Activated T-helper 1 cell treated with anti-CD3 and anti-CD28 coated beads, Interleukin-12 subunit alpha, Interleukin-12 subunit beta, Interleukin-2, Interleukin-4 antibody, amounts not matched to agents 30 ng/mL and 10 ng/mL and 1 ng/mL, durations not matched to agents 14 hours and 24 hours and 36 hours (primary cell): ENCODE results near the gene RAPGEF3. TPM values are rescaled to one million over a fixed set of nuclear protein-coding genes. Genes with fewer than 3 reads are reported as not detected.

Experiments
- DNase-seq: peaks from one replicate; pipeline ENCODE4 v3.0.0; 2021; ENCODE audit warnings: low spot score
- H3K27ac Mint-ChIP-seq: one replicate; pipeline ENCODE4 v1.8.0; 2021; ENCODE audit warnings: mild to moderate bottlenecking, mixed read lengths
- H3K27me3 Mint-ChIP-seq: one replicate; pipeline ENCODE4 v1.8.0; 2022; ENCODE audit warnings: mild to moderate bottlenecking, moderate library complexity, mixed read lengths; ENCODE audit not compliant: insufficient read depth
- H3K36me3 Mint-ChIP-seq: one replicate; pipeline ENCODE4 v1.8.0; 2021; ENCODE audit warnings: low read depth, mixed read lengths
- H3K4me1 Mint-ChIP-seq: one replicate; pipeline ENCODE4 v1.8.0; 2021; ENCODE audit warnings: low read depth, mixed read lengths
- H3K4me3 Mint-ChIP-seq: one replicate; pipeline ENCODE4 v1.8.0; 2021; ENCODE audit warnings: mild to moderate bottlenecking, moderate library complexity, mixed read lengths
- H3K9me3 Mint-ChIP-seq: one replicate; pipeline ENCODE4 v1.8.0; 2021; ENCODE audit warnings: mixed read lengths
- intact Hi-C: fragments of 100-400 bp; cut with micrococcal nuclease; formaldehyde crosslinking; loops from one replicate; pipeline ENCODE4 v1.15.1; 2024
- total RNA-seq: library from RNA; stranded (reverse); gene quantifications from 2 replicates; pipeline ENCODE4 v1.2.3, GENCODE V29; 2022

The RAPGEF3 gene, protein sequence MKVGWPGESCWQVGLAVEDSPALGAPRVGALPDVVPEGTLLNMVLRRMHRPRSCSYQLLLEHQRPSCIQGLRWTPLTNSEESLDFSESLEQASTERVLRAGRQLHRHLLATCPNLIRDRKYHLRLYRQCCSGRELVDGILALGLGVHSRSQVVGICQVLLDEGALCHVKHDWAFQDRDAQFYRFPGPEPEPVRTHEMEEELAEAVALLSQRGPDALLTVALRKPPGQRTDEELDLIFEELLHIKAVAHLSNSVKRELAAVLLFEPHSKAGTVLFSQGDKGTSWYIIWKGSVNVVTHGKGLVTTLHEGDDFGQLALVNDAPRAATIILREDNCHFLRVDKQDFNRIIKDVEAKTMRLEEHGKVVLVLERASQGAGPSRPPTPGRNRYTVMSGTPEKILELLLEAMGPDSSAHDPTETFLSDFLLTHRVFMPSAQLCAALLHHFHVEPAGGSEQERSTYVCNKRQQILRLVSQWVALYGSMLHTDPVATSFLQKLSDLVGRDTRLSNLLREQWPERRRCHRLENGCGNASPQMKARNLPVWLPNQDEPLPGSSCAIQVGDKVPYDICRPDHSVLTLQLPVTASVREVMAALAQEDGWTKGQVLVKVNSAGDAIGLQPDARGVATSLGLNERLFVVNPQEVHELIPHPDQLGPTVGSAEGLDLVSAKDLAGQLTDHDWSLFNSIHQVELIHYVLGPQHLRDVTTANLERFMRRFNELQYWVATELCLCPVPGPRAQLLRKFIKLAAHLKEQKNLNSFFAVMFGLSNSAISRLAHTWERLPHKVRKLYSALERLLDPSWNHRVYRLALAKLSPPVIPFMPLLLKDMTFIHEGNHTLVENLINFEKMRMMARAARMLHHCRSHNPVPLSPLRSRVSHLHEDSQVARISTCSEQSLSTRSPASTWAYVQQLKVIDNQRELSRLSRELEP
- total RNA-seq, result 4.7 and 6.5 TPM in 2 replicates

DNA sequence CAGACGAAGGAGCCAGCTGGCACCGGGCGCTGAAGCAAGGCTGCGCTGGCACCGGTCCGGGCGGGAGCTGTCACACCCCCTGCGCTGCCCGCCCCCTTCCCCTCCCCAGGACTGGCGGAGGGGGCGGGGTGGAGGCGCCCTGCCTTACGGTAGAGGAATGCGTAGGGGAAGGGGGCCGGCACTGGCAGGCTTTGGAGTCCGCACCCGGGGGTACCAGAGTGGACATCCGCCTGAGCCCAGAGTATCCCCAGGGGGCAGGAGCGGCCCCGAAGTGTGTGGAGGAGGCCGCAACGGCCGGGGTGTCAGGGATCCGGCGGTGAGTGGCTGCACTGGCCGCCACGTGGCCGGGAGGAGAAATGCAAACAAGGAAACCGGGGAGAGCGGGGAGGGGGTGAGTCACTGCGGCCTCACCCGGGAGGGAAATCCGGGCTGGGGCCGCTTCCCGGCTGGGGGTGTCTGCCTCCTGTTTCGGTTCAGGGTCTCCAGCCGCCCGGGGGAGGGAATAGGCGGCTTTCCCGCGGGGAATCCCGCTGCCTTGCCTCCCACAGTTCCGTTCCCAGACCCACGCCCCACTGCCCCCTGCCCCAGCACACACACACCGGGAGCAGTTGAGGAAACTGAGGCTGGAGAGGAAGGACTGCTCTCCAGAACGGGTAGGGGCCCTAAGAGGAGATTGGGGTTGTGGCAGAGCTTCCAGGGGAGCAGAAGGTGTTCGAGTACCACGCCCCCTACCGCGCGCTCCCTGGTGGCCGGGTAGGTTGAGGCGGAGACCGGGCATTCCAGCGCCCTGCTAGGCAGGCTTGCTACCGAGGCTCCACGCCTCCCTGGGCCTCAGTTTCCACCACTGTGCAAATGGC lies at the start of gene RAPGEF3:
Gene RAPGEF3, minus strand, starts transcription at position 47 of the 857 bp plus-strand sequence. CDS start 324 bp downstream, outside the sequence.
- Mint-ChIP-seq H3K36me3 (no peaks in the 10 kb centered on the region), H3K4me1 (peaks cover 56% of the 10 kb centered on the region), H3K27me3 (peaks cover 4% of the 10 kb centered on the region), H3K9me3 (no peaks in the 10 kb centered on the region), H3K4me3 (peak within 1 kb of the TSS; percentile 75), H3K27ac (no peak within 1 kb of the TSS)
- intact Hi-C loops, result loop anchor here (1.0 to 10.0 kb wide), 7 partner anchors 8 to 724 kb away; partner anchors contain the start of genes RPAP3 and SLC48A1
- DNase-seq, result peak; percentile 58

DNA sequence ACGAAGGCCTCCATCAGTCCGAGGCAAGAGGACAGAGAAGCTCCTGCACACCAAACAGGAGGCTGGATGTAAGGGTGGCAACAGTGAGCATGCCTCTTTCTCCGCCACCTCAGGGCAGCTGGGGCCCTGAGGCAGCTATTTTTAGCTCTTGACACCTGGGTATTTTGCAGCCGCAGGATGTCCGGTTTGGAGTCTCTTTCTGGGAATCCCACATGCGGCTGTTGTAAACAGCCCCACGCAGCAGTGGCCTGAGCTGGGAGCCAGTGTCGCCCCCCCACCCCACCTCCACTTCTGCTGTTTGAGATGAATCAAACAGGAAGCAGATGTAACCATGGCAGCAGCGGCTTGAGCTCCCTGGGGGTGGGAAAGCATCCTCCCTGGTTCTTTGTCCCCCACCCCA lies 49.4 kb upstream of the RAPGEF3 start:
- peaks cover 62% of the 10 kb centered on the region for H3K36me3 Mint-ChIP-seq
- H3K9me3 Mint-ChIP-seq, result no peaks in the 10 kb centered on the region
- peaks cover 96% of the 10 kb centered on the region for H3K4me1 Mint-ChIP-seq
- H3K27me3 Mint-ChIP-seq, result no peaks in the 10 kb centered on the region
- peak; percentile 83 for DNase-seq
- H3K4me3 Mint-ChIP-seq, result peak overlapping the region; percentile 78
- H3K27ac Mint-ChIP-seq, result peak overlapping the region; percentile 98
- intact Hi-C loops, result loop anchor here (1.0 to 2.0 kb wide), 6 partner anchors 11 to 349 kb away; partner anchors contain the start of genes ASB8, HDAC7 and SLC48A1

- Mint-ChIP-seq H3K27ac (peak overlapping the region; percentile 98), H3K4me1 (peaks cover 98% of the 10 kb centered on the region), H3K27me3 (no peaks in the 10 kb centered on the region), H3K4me3 (peak overlapping the region; percentile 78), H3K9me3 (no peaks in the 10 kb centered on the region), H3K36me3 (peaks cover 63% of the 10 kb centered on the region)
- no peak for DNase-seq
- intact Hi-C loops, result loop anchor here (2.0 kb wide), 1 partner anchor 29 kb away; no protein-coding TSS in a partner anchor
Observed at GRCh38 chr12:47807338-47807737, 48.7 kb upstream of the RAPGEF3 start.

DNA sequence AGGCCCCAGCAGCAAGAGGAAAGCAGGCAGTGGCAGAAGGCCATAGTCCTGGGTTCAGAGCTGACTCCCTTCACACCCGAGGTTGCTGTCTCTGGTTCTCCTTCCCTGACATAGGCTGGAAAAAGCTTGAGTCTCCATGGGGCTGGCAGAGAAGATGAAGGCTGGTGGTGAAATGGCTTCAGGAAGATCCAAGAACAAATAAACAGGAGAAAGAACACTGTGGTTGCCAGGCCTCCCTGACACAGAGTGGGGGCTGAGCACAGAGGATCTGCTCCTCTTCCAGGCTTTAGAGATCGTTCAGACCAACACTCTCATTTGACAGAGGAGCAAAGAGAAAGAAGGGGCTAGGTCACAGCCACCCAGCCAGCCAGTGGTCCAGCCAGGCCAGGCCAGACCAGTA lies 46.7 kb upstream of the RAPGEF3 start:
- Mint-ChIP-seq H3K4me1 (peaks cover 96% of the 10 kb centered on the region), H3K36me3 (peaks cover 60% of the 10 kb centered on the region), H3K4me3 (peak overlapping the region; percentile 79), H3K27ac (peak overlapping the region; percentile 98), H3K9me3 (no peaks in the 10 kb centered on the region), H3K27me3 (no peaks in the 10 kb centered on the region)
- DNase-seq, result no peak
- intact Hi-C loops, result no loop called here

- H3K36me3 Mint-ChIP-seq, result peaks cover 59% of the 10 kb centered on the region
- peak overlapping the region; percentile 79 for H3K4me3 Mint-ChIP-seq
- peaks cover 95% of the 10 kb centered on the region for H3K4me1 Mint-ChIP-seq
- no peaks in the 10 kb centered on the region for H3K27me3 Mint-ChIP-seq
- intact Hi-C loops, result no loop called here
- no peaks in the 10 kb centered on the region for H3K9me3 Mint-ChIP-seq
- no peak for DNase-seq
- peak overlapping the region; percentile 98 for H3K27ac Mint-ChIP-seq
Observed at GRCh38 chr12:47804171-47804570, 45.5 kb upstream of the RAPGEF3 start.

- Mint-ChIP-seq H3K4me3 (peak overlapping the region; percentile 78), H3K4me1 (peaks cover 89% of the 10 kb centered on the region), H3K27ac (peak overlapping the region; percentile 98), H3K9me3 (no peaks in the 10 kb centered on the region), H3K27me3 (no peaks in the 10 kb centered on the region), H3K36me3 (peaks cover 61% of the 10 kb centered on the region)
- intact Hi-C loops, result loop anchor here (2.0 kb wide), 2 partner anchors 15 to 19 kb away; partner anchors contain the start of gene HDAC7
- no peak for DNase-seq
Observed at GRCh38 chr12:47803191-47803875, 44.7 kb upstream of the RAPGEF3 start.

GRCh38 chr12:47802312-47802711 lies 43.6 kb upstream of the RAPGEF3 start:
- Mint-ChIP-seq H3K4me1 (peaks cover 79% of the 10 kb centered on the region), H3K36me3 (peaks cover 61% of the 10 kb centered on the region), H3K4me3 (peak overlapping the region; percentile 78), H3K27me3 (no peaks in the 10 kb centered on the region), H3K9me3 (no peaks in the 10 kb centered on the region), H3K27ac (peak overlapping the region; percentile 98)
- DNase-seq, result no peak
- intact Hi-C loops, result loop anchor here (1.0 to 2.0 kb wide), 3 partner anchors 16 to 35 kb away; partner anchors contain the start of gene HDAC7

- no peak for DNase-seq
- Mint-ChIP-seq H3K4me1 (peaks cover 75% of the 10 kb centered on the region), H3K4me3 (peak overlapping the region; percentile 78), H3K27me3 (no peaks in the 10 kb centered on the region), H3K27ac (peak overlapping the region; percentile 98), H3K36me3 (peaks cover 60% of the 10 kb centered on the region), H3K9me3 (no peaks in the 10 kb centered on the region)
- intact Hi-C loops, result loop anchor here (1.0 to 2.0 kb wide), 3 partner anchors 17 to 35 kb away; partner anchors contain the start of gene HDAC7
Observed at GRCh38 chr12:47801904-47802246, 43.2 kb upstream of the RAPGEF3 start.

DNA sequence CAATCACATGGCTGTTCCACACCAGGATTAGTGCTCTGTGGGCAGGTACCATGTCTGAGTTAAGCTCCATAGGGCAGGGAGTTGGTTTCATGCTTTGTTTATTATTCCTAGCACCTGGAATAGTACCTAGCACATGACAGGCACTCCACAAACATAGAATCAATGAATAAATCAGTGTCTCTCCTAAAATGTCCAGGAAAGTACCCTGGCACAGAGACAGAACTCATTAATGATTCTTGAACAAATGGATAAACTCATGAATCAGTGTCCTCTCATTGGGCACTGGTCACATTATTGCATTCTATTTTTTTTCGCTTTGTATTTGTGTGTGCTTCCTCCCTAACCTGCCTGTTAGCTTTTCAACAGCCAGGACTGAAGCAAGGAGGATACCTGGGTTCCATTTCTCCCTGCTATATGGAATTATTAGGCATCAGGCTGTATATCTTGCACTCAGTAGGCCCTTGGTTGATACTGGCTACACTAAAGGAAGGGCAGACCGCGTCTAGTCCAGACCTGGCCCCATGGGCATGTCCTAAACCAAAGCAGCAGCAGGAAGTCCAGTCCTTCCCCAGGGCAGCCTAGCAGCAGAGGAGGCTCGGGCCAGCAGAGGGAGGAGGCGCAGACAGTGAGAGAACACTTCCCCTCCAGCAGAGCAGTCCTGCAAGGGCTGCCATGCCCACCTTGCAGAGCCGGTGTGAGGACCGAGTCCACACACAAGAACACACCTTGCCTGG lies 42.7 kb upstream of the RAPGEF3 start:
- H3K9me3 Mint-ChIP-seq, result no peaks in the 10 kb centered on the region
- peak overlapping the region; percentile 78 for H3K4me3 Mint-ChIP-seq
- H3K27ac Mint-ChIP-seq, result peak overlapping the region; percentile 98
- H3K4me1 Mint-ChIP-seq, result peaks cover 70% of the 10 kb centered on the region
- no peak for DNase-seq
- intact Hi-C loops, result no loop called here
- H3K27me3 Mint-ChIP-seq, result no peaks in the 10 kb centered on the region
- H3K36me3 Mint-ChIP-seq, result peaks cover 60% of the 10 kb centered on the region

DNA sequence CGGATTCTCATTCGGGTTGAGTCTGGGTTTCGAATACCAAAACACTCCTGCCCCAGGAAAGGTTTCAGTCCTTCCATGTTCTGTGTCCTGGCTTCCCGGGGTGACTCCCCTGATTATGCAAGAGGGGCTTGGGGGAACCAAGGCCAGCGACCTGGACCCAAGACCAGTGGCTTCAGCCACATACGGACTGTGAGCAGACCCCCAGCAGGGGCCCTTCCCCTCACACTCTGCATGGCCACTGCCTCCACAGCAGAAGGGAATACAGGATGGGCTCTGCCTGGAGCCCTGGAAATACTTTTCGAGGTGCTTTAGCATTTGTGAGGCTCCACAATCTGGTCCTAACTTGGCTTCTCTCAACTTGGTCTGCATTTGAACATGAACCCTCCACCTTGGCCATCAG lies 41.9 kb upstream of the RAPGEF3 start:
- Mint-ChIP-seq H3K4me1 (peaks cover 62% of the 10 kb centered on the region), H3K4me3 (peak overlapping the region; percentile 37), H3K27ac (peak overlapping the region; percentile 92), H3K27me3 (no peaks in the 10 kb centered on the region), H3K36me3 (peaks cover 55% of the 10 kb centered on the region), H3K9me3 (no peaks in the 10 kb centered on the region)
- DNase-seq, result no peak
- intact Hi-C loops, result no loop called here

- Mint-ChIP-seq H3K9me3 (no peaks in the 10 kb centered on the region), H3K4me3 (no peak overlapping the region), H3K4me1 (peaks cover 51% of the 10 kb centered on the region), H3K36me3 (peaks cover 49% of the 10 kb centered on the region), H3K27me3 (no peaks in the 10 kb centered on the region), H3K27ac (peak overlapping the region; percentile 70)
- DNase-seq, result no peak
- intact Hi-C loops, result no loop called here
Observed at GRCh38 chr12:47799357-47799955, 40.8 kb upstream of the RAPGEF3 start.
